Hematopoietic multipotent progenitor cell treated with erythropoietin and hydrocortisone succinate and interleukin-3 and kit ligand, for 6 days (in vitro differentiated cells): ENCODE results near the gene LPIN2.
"Not testable (repeated sequence)": the region's sequence is repeated elsewhere in the genome, so short reads cannot be mapped to it uniquely, and the experiment has no call there.

ENCODE experiments used
- DNase-seq: peaks from one replicate; pipeline ENCODE4 v3.0.0-alpha.2; 2015

LPIN2 gene

DNA sequence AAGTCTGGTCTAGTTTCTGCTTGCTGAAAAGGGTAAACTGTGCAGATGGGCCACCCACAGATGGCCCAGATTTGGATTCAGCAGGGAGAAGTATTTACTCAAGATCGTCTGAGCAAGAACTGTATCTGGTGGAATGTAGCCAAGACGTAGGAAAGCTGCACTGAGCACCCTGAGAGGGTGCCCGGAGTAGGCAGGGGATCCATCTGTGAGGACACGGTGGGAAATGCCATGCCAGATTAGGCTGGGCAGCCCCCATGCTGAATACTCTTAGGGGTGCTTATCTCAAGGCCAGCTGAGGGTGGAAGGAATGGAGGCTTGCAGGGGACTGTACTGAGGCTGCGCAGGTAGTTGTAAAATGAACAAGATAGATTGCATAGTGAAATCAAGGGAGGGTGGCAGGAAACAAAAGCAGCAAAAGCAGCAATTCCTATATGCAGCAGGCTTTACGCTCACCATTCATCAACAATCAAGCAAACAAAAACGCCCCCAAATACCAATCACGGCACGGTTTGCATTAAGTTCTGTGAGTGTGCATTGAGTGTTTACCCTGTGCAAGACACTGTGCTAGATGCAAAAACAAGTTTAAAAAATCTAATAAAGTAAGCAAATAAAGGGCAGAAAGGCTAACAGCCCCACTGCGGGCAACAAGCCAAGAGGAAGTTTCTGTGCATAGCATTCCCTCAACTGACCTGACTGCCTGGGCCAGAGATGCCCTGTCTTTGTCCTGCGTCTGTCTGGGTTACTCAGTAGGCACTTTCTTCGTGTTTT lies 32.2 kb upstream of the LPIN2 start:
- peak; percentile 59 for DNase-seq

DNA sequence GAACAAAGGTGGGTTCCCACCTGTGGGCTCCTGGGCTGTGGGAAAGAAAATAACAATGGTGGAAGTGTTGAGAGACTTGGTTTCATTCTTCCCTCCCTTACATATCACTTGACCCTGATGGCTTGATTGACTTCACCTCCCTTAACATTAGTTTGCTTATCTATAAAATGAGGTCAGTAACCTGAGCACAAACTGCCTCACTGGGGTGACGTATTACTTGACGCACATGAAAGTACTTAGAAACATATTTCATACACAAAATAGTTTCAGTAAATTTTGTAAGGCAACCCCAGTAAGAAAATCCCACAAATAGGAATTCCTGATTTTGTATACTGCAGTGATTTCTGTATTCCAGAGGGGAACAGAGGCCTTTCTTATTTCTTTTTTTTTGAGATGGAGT lies 29.4 kb upstream of the LPIN2 start:
- no peak for DNase-seq

DNA sequence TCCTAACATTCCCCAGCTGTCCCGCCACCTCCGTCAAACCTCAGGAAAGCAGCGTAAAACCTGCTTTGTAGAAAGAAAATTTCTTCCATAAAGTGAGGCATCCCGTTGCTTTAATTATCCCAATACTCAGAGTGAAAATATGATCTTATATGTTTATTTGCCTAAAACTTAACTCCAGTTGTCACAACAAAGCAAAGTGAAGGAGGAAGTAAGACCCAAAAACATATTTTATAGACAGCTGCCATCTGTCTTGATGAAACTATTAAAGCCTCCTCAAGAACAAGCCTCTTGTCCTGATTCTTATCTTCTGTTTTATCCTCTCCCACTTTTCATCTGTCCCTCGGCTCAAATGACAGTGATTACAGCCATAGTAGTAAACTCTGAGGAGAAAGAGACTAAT lies 28.9 kb upstream of the LPIN2 start:
- DNase-seq = no peak

DNA sequence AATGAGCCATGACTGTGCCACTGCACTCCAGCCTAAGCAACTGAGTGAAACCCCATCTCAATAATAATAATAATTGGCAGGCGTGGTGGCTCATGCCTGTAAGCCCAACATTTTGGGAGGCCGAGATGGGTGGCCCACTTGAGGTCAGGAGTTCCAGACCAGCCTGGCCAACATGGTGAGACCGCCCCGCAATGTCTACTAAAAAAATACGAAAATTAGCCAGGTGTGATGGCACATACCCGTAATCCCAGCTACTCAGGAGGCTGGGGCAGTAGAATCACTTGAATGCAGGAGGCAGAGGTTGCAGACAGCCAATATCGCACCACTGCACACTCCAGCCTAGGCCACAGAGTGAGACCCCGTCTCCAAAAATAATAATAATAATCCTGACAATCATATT lies 27.9 kb upstream of the LPIN2 start:
- no peak for DNase-seq

DNA sequence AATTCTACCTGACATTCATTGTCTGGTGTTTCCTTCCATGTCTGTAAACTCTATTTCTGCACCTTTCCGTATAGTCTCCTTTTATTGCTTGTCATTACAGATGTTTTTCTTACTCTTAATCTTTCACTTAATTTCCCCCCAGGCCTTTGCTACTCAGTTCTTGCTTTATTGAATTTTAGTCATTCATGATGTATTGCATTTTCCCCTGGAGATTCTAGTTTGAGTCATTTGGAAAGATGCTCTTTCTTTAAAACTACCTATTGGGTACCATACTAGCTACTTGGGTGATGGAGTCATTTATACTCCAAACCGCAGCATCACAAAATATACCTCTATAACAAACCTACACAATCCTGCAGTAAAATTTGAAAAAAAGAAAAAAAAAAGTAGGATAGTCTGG lies 27.2 kb upstream of the LPIN2 start:
- DNase-seq = no peak

DNA sequence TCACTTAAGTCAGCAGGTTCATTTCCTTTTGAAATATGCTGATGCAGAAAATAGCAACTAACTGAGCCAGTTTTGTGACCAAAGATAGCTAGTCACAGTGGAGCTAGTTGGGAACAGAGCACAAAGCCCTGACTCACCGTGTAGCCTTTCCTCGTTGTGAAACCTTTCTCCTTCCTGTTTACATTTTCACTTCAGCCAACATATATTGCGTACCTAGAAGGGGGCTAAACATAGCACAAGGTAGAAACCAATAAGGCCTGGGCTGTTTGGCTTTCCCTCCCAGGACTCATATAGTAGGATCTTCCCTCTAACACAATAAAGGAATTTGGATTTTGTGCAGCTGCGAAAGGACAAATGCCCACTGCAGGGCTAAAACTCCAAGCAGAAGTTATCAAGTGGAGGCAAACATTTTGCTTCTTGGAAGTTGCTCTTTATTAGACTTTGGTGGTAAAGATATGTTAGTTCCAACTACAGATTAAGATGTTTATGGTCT lies 24.5 kb upstream of the LPIN2 start:
- DNase-seq = peak; percentile 60

DNA sequence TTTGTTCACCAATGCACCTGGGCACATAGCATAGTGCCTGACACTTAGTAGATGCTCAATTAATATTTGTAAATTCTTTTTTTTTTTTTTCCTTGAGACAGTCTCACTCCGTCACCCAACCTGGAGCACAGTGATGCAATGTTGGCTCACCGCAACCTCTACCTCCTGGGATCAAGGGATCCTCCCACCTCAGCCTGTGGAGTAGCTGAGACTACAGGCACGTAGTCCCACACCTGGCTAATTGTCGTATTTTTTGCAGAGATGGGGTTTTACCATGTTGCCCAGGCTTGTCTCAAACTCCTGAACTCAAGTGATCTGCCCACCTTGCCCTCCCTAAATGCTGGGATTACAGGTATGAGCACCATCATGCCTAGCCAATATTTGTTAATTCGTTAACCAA lies 23.2 kb upstream of the LPIN2 start:
- no peak for DNase-seq

DNA sequence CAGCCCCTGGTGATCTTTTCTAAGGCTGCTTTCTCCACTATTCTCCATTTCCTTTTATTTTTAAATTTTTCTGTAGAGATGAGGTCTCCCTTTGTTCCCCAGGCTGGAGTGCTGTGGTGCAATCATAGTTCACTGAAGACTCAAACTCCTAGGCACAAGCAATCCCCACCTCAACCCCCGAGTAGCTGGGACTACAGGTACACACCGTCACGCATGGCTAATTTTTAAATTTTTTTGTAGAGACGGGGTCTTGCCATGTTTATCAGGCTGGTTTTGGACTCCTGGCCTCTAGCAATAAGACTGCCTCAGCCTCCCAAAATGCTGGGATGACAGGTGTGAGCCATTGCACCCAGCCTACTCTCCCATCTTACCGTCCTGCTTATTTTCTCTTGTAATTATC lies 22.7 kb upstream of the LPIN2 start:
- no peak for DNase-seq

DNA sequence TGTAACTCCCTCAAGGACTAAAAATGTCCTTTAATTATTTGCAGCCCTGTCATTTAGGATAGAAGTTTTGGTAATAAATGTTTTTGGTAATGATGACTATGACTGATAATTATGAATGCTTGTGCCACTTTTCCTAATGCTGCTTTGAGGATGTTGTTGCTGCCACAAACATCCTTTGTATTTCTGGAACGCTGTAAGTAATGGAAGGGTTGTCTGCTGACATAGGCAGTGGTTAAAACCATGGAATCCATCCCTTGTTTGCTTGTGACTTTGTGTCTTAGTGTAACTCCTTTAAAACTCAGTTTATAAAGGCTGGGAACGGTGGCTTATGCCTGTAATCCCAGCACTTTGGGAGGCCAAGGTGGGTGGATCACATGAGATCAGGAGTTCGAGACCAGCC lies 19.8 kb upstream of the LPIN2 start:
- no peak for DNase-seq

DNA sequence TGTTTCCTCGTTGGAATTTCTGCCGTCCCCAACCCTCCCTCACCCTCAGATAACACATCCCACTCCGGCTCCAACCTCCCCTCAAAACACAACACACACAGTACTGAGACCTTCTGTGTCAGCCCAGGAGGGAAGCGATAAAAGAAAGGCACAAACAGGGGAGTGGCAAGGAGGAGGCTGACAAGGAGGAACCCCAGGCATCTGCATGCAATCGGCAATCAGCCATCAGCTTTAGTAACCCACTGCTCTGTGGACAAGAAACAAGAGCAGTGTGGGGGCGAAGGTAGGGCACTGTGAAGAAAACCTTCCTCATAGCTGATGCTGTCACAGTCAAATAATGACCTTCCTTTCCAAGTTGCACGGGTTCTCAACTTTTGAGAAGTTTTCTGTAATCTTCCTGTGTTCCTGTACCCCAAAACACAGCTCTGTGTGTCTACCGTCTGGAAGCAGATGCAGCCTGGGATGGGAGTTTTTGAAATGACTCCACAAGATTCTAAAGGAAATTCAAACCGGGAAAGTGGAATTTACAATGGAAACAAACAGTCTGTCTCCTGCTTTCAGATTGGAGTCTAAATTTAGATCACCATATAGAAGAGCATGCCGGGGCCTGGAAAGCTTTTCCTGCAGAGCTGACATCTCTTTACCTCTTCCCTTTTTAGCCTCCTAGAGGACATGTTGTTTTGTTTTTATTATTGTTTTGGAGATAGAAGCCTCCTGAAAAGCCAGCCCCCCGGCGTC lies 16.4 kb upstream of the LPIN2 start:
- peak; percentile 55 for DNase-seq

DNA sequence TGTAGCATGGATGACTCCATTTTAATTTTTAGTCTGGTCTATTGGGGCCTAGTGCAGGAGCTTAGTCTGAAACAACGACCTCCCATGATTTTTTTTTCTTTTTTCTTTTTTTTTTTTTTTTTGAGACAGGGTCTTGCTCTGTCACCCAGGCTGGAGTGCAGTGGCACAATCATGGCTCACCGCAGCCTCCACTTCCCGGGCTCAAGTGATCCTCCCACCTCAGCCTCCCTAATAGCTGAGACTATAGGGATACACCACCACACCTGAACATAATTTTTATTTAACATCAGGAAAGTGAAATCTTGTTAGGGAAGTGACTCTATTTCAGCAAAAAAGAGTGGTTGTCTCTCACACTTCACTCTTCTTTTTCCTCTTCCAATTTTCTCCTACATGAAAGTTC lies 15.2 kb upstream of the LPIN2 start:
- not testable (repeated sequence) for DNase-seq

DNA sequence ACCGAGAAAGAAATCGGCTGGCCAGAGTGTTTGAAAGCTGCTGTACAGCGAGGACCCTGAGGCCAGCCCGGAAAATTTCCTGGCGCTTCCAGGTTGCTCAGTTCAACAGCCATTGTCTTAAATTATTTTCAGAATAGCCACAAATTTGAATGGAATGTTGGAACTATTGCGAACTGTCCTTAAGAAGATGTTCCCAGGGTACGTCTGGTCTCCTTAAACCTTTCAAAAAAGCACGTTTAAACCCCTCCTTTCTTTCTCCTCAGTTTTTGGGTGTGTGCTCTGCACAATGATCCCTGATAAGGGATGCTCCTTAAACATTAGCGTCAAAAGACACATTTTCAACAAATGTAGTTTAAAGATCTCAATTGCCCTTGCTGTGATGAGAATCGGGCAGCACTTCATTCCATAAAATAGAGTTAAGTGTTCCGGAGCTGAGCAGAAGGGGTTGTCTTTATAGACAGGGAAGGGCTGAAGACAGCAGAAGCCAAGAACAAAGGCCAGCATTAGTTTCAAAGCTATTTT lies 14.5 kb upstream of the LPIN2 start:
- no peak for DNase-seq

DNA sequence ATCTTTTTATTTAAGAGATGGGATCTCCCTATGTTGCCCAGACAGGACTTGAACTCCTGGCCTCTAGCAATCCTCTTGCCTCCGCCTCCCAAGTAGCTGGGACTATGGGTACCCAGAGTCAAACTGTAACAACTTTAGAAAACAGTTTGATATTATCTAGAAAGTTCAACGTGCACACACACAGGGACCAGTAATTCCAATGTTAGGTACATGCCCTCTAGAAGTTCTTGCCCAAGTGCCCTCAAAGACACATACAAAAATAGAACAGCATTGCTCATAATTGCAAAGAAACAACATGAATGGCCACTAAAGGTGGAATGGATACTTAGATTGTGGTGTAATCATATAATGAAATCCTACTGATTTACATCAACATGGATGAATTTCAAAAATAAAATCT lies 12.6 kb upstream of the LPIN2 start:
- DNase-seq = no peak

DNA sequence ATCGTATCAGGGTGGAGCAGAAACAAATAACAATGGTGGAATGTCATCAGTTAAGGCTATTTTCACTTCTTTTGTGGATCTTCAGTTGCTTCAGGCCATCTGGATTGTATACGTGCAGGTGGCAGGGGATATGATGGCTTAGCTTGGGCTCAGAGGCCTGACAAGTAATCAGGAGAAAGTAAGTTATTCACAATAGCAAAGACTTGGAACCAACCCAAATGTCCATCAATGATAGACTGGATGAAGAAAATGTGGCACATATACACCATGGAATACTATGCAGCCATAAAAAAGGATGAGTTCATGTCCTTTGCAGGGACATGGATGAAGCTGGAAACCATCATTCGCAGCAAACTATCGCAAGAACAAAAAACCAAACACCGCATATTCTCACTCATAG lies 10.7 kb upstream of the LPIN2 start:
- not testable (repeated sequence) for DNase-seq

DNA sequence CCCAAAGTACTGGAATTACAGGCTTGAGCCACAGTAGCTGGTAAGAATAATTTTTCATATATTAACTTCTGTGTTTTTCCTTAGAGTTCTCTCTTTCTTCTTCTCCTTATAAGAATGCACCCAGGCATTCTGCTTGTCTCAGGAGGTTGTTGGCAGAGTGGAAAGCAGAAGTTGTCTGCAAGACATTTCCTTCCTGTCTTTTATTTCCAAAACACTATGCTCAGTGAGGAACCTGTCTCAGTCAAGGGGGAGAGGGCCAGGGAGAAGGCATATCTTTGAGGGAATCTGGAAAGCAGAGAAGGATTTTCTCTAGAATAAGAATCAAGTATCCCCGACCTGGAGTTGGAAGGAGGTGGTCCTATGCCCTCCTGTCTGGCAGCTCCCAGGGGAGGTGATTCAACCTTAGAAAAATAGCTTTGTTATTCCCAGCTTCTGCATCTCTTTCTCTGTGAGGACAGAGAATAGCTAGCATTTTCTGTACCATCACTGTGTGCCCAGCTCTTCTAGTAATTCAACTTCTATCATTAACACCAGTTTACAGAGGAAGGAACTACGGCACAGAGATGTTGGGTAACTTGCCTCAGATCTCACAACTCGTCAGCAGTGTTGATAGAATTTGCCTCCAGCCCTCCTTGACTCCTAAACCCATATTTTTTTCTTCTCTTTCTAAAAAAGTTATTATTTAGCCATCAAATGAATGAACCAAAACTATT lies 3.8 kb upstream of the LPIN2 start:
- DNase-seq = peak; percentile 65

DNA sequence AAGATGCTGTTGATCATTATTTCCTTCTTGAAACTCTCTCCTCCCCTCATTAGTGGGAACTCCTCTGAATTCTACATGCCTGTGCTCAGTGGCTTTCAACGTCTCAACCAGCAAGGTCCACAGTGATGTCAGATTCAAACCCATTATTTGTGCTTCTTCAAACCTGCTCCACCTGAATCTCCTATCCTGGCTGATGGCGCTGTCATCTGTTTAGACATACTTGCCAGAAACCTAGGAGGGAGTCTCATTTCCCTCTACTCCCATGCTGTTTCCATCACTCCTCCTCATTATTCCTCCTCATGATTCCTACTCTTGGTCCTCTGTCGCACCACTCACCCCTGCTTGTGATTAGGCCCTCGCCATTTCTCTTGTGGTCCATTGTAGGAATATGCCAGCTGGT lies 2.9 kb upstream of the LPIN2 start:
- no peak for DNase-seq

DNA sequence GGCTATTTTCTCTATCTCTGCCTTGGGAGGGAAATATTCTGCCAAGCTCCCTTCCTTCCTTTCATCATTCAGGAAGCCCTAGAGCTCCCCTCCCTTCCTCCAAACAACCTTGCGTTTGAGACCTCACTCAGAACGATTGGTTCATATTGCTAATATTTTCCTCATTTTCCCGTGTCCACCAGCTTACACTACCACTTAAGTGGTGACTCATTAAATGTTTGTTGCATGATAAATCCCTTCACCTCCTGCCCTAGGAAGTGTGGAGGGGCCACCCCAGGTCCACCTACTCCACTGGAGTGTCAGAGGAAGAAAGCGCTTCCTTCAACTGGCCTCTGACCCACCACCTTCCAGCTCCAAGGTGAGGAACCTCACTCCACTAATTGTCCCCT lies 2.3 kb upstream of the LPIN2 start:
- DNase-seq = no peak

DNA sequence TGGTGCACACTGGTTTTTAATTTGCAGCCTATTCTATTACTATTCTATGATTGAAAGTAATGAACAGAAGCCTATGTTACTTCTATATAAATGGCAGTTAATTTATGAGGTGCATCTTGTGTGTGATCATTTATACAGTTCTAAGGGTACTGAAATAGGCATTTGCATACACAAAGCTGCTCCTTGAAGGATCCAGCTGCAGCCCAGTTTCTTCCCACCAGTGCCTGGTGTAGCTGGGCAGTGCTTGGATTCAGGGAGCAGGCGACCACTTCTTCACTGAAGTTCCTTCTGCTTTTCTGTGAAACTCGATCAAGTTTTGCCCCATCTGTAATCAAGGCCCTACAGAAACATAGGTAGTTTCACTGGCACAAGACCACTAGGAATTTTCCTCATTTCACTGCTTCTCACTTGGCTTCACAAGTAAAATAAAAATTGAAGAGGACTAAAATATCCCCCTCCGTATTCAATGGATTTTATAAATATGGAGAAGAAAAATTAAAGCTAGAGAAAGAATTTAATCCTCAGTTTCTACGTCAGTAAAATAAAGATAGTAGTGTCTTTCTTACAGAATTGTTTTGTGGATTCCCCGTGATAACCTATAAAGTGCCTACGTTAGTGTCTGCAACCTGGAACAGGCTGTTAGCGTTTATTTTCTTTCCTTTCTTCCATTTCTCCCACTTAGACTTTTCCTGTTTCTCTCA lies 1.7 kb upstream of the LPIN2 start:
- no peak for DNase-seq

DNA sequence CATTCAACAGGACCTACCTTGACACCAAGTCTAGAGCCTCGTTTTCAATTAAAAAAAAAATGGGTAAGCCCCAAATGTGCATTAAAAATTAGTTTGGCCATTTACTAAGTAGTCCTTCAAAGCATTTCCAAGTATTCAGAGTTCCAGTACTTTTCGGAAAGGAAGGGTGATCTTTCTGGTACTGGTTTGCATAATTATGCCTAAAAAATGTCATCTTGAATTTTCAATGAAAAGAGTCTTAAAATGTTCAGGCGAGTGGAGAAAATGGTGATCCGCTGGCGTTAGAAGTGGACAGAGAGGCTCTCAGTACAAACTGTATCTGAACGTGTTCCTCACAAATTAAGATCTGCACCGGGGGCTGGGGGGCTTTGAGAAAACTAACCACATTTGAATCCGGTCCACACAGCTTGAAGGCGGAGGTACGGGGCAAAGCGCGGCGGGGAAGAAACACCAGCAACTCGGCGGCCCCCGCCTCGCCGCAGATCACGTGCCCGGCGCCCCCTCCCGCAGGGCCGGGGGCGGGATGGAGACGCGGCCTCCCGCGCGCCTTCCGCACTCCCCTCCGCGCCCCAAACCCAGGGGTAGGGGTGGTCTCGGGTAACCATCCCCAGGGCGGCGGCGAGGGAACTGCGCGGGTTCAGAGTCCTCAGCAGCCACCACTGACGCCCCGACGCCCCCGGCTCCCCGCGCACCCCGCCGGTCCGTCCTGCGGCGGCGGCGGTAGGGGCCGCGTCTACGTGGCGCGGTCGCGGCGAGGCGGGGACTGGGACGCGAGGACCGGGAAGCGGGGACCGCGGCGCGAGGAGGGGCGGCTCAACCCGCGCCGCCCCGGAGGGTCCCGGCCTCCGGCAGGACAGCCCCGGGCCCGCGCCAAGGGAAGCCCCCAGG lies 564 bp downstream of the LPIN2 start:
- peak; percentile 50 for DNase-seq

DNA sequence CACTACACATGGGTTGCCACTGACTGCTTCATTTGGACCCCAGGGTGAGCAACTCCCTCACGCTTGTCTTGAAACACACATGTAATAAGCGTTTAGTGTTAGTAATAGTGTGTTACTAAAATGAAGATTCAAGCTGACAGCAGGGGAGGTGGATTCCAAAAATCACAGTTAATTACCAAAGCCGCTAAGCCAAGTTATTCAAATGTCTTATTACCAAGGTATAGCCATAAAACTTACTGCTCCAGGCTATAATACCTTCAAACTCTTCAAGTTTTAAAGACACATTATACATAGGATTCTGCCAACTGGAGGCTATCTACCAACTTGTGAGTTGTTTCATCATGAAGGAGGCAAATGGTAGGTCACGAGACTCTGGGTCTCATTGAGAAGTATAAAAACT lies 2.9 kb downstream of the LPIN2 start:
- DNase-seq = no peak

DNA sequence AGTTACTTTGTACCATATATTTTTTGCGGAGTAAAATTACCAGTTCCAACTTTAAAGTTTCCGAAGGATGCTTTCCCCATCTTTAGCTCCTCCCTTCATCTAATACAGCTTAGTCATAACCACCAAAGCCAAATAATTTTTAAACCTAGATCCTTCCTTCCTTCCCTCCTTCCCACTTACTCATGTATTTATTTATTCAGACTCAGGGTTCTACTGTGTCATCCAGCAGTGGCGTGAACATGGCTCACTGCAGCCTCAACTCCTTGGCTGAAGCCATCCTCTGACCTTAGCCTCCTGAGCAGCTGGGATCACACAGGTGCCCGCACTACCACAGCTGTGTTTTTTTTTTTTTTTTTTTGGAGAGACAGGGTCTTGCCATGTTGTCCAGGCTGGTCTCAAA lies 4.4 kb downstream of the LPIN2 start:
- DNase-seq = no peak

DNA sequence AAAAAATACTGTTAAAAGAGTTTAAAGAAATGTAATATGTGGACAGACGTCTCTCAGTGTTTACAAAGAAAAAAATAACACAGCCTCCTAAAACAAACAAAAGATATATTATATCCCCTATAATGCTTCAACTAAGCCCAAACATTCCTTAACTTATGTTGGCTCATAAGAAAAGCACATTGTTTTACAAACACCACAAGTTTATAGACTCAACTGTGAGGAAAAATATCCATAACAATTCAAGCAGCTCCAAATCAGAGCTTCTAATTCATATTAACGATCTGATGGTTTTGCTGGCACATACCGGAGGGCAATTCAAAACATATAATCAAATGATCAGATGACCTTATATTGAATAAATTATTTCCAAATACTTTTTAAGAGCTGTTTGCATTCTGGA lies 5.5 kb downstream of the LPIN2 start:
- DNase-seq = no peak
